HG02884 (cell line): ENCODE measurements around the gene CYTIP.

Source experiments
- ATAC-seq: cut with Tn5 transposase; IDR thresholded peaks from one replicate; pipeline ENCODE4 v1.9.1; 2021; ENCODE audit warnings: mild to moderate bottlenecking, moderate library complexity; ENCODE audit not compliant: unreplicated experiment

CYTIP gene

DNA sequence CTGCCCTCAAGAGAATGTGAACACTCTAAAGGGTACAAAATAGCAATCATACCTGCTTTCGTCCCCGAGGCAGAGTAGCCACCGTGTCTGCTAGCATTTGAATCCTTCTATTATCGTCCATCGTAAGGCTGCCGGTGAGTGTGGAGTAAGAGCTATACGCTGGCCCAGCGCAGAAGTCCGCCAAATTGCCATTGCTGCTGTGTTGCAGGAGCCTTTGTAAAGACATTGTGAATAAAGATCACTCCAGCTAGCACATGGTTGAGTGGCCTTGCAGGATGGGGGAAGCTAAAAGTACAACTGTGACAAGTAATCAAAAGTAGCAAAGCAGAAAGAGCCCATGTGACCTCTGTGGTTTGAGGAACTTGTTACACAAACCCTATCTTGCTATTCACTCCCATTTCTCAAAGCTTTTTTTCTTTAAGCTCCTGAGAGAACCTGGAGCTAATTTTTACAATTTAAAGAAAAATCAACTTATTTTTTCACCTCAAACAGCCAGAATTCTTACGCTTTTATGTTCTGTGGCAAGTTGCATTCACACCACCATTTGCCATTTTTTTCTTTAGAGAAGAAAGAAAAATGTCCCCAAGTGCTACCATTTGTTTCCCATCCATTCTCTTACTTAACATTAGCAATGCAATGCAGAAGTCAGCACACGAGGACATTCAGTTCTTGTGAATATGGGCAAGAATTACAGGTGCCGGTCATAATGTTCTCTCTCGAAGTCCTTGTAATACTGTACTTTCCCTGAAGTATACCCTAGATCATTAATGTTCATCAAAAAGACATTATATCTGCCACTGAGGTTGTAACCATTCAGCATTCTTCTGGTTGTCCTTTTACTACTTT is at the start of gene CYTIP:
Gene CYTIP, minus strand, starts transcription at position 295 of the 846 bp plus-strand sequence. Its CDS starts 69 bp downstream, at position 226.
- ATAC-seq: peak; percentile 31

DNA sequence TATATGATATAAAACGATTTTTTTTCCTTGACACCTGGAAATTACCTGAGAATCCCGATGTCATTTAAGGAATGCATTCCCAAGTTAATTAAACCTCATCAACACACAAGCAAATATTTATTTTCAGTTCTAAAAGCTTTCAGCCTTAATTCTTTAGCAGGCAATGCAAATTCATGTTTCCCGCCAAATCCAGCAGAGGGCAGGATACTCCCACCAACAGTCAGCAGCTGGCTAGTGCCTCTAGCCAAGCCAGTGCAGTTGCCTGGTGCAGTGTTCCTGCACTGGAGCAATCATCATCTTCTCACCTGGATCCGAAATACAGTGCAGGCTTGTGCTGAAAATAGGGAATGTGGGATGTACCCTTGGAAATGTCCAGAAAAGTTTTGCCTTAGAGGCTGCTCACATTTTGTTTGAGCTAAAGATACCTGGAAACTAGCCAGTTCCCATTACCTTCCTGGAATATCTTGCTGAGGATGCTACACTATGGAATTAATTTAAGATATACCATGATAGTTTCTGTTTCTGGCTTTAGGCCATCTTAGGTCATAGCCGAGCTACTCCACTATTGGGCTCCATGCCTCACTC is 48.4 kb upstream of the CYTIP start:
- ATAC-seq: peak; percentile 94

DNA sequence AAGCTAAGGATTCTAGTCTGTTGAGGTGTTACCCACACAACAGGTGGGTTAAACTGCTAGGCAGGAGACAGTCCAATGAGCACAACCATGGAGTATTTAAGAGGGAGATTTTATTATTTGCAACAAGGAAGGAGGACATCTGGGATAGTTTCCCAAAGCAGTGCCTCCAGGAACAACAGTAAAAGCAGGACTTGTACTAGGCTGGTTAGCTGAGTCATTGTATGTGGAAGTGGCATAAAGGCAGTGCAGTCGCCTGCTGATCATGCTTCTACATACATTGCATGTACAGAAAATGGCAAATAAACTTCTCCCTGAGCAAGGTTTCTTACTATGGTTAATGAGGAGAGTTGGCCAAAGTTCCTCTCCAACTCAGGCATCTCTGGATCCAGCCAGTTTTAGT is 46.1 kb upstream of the CYTIP start:
- no peak for ATAC-seq

DNA sequence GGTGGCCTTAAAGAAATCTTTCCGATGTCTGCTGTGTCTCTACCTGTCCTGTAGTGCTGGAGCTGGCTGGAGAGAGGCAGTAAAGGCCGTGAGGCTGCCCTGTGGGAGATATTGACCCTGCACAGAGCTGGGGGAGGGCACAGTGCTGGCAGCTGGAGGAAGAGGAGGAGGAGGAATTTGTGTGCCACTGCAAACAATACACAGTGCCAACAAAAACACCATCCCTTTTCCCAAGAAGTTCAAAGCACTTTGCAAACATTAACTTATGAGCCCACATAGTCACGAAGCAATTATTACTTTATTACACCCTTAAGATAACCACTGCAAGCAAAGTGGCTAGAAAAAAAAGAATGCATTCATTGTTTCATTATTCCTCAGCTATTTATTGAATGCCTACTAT is 45.0 kb upstream of the CYTIP start:
- no peak for ATAC-seq

DNA sequence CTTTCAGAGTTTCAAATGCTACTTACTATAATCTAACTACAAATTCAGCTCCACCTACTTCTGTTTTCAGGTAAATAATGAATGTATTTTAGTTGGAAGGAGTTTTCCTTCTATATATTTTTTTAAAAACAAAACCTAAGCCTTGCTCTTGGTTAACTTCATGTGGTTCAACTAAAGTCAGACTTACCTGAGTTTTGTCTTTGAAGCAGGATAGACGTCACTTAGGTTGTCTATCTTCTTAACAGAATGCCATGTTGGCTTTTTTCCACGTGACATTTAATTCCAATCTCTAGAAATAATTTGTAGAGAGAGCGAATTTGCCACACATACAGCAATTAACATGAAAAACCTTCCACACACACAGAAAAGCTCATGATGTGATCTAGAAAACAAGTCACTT is 43.9 kb upstream of the CYTIP start:
- ATAC-seq: no peak

DNA sequence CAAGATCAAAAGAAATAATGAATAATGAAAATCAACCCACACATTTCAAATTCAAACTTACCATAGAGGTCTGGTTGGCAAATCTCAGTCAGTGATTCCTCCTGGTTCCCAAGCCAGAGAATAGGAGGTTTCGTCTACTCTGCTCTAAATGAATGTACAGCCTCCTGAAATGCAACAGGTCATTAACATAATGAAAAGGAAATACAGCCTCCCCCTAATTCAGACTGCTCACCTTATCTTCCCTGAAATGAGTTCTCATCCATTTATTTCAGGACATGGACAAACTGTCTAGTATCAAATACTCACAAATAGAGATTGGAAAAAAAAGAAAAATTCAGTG is 43.4 kb upstream of the CYTIP start:
- no peak for ATAC-seq

DNA sequence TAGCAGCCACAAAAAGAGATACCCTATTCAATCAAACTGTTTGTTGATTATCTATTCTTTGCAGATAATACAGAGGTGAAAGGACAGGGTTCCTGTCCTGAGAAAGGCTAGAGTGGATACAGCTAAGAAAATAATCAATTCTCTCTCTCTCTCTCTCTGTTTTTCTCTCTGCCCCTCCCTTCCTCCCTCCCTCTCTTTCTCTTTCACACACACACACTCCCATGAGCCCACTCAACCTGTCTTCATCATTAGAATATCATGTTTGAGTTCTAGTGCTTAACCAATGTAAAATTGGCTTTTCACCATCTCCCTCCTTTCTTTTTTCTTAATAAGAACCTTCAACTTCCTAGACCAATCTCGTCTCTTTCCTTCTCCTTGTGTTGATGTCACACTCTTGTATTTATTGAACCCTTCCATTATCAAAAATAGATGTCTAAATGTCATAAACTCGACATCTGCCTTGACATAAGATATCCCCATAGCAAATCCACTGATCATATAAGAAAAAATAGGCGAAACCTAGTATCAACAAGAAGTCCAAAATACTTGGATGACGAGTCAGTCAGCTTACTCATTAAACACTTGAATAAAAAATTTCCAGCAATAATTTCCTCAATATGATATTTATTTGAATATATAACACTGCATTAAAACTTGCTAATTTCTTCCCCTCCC is 42.8 kb upstream of the CYTIP start:
- no peak for ATAC-seq

DNA sequence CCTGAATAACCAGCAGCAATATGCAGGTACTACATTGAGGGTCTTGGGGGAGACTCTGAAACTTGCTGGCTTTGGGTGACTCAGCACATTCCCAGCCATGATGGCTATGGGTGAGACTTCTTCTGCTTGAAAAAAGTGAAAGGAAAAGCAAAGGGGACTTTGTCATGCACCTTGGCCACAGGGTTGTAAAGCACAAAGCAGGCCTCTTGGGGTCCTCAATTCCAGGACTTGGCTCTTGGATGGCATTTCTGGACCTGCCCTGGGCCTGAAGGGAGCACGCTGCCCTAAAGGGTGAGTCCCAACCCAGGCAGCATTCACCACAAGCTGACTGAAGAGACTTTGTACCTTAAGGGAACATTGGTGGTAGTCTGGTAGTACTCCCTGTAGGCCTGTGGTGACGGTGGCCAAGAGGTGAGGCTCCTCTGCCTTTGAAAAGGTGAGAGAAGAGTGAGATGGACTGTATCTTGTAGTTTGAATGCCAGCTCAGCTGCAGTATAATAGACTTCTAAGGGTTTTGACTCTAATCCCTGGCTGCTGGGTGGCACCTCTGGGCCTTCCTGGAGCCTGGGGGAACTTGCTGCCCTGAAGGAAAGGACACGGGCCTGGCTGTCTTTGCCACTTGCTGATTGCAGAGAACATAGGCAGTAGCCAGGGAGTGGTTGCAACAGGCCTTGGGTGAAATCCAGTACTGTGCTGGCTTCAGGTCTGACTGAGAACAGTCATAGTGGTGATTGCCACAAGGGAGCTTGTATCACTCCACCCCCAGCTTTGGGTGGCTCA is 36.5 kb upstream of the CYTIP start:
- ATAC-seq: peak; percentile 95

DNA sequence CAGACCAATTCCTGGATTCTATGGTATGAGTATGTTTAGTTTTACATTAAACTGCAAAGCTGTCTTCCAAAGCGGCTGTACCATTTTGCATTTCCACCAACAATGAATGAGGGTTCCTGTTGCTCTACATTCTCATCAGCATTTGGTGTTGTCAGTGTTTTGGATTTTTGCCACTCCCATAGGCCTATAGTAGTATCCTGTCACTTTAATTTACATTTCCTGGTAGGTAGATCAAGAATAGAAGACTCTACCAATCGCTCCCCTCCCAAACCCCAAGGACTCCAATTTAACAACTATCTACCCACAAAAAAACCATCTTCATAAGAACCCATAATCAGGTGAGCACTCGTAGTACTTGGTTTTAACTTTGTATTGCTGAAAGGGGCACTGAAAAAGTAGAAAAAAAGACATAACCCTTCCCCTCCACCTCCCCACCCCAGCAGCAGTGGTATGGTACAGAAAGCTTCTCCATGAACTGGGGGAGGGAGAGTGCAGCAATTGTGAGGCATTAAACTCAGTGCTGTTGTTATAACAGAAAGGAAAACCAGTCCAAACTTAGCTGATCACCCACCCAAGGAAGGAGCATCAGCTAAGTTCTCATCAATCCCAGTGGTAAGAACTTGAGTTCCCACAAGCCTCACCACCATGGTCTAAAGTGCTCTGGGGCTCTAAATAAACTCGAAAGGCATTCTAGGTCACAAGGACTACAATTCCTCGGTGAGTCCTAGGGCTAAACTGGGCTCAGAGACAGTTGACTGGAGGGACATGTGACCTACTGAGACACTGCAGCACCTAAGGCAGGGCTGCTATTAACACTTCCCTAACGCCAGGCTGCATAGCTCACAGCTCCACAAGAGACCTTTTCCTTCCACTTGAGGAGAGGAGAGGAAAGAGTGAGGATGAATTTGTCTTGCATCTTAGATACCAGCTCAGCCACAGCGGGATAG is 35.5 kb upstream of the CYTIP start:
- ATAC-seq: no peak

DNA sequence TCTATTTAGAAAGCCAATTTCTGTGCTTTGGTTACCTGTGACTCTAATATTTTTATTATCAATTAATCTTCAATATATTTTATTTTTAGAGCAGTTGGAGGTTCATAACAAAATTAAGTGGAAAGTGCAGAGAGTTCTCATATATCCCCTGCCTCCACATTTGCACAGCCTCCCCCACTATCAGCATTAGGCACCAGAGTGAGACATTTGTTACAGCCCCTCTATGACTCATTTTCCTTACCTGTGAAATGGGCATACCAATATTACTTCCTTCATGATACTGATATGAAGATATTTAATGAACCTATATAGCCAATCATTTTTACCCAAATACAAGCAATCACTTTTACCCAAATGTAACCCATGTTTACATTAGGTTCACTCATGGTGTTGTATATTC is 34.0 kb upstream of the CYTIP start:
- no peak for ATAC-seq

DNA sequence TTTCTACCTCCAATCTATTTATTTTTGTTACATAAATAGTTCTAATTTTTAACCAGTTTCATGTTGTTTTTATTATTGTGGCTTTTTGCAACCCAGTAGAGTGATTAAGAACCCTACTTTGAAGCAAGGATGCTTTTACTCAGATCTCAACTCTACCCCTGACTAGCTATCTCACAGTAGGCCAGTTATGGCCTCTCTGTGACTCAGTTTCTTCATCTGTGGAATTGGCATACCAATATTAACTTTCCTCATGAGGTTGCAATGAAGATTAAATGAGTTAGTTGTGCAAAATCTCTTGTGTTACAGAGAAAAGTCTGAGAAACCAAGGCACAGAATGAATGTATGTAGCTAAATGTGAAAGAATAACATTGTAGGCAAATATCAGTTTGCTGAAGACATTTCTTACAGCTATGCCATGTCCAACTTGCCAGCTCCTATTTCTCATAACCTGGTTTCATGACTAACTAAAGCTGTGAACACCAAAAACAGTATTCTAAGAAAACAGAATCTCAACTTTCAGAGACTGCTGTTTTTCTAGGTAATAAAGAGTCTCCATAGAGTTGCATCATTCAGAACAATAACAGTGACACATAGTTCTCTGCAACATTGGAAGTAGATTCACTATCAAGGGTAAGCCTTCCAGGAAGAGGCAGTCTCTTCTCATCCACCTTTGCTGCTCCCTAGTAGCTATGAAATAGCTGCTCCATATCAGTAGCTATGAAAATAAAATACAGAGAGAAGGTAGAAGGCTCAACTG is 33.2 kb upstream of the CYTIP start:
- no peak for ATAC-seq

DNA sequence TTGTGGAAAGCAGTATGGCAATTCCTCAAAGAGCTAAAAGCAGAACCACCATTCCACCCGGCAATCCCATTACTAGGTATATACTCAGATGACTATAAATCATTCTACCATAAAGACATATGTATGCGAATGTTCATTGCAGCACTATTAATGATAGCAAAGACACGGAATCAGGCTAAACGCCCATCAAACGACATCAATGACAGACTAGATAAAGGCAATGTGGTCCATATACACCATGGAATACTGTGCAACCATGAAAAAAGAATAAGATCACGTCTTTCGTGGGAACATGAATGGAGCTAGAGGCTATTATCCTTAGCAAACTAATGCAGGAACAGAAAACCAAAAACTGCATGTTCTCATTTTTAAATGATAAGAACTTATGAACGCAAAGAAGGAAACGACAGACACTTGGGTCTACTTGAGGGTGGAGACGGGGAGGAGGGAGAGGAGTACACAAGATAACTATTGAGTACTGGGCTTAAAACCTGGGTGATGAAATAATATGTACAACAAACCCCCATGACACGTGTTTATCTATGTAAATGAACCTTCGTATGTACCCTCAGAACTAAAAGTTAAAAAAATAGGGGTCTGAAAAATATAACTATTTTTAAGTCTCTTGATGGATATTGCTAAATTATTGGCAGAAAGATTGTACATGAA is 32.0 kb upstream of the CYTIP start:
- ATAC-seq: no peak

DNA sequence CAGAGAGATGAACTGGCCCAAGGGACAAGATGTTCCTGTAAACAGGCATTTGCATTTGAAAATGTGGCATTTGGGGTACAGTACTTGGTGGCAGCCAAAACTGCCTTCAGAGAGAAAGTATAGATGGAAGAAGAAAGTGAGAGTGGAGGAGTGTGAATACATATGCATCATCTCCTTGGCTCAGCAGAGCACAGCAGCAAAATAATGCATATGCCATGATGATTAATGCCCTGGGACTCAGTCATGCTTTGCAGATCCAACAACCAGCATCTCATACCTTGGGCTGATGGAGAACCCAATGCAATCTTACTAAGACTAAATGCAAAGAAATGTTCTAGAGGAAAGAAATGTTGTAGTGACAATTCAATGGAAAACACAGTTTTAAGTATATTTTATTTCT is 29.7 kb upstream of the CYTIP start:
- ATAC-seq: no peak

DNA sequence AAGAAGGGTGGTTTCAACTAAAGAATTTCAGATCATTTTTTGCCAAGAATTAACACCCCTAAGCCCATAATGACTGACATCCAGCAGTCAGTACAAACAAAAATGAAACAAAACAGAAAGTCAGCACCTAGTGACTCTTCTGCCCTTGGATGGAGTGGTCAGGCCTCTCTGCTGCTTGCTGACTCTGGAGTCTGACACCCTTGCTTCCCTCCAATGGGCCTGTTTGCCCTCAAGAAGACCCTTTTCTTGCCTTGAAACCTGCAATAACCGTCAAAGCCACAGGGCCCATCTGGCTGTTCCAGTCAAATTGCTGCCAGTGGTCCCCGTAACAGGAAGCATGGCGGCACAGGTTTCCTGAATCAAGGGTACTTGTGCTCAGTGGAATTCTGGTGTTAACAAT is 27.2 kb upstream of the CYTIP start:
- no peak for ATAC-seq

DNA sequence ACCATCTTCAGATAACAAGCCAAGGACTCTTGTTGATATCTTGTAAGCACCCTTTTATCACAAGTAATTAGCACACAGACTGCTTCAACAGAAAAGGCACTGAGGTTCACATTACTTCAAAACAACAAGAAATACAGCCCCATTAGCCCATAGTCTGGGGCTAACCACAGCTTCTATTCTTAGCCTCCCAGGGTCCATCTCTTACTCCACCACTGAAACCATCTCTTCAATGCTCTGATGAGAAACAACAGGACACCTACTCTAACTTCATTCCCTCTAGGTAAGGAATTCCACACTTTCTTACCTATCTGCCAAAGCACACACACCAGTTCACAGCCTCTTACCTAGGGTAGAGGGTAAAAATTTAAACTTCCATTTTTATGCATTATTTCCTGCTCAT is 26.4 kb upstream of the CYTIP start:
- peak; percentile 41 for ATAC-seq

DNA sequence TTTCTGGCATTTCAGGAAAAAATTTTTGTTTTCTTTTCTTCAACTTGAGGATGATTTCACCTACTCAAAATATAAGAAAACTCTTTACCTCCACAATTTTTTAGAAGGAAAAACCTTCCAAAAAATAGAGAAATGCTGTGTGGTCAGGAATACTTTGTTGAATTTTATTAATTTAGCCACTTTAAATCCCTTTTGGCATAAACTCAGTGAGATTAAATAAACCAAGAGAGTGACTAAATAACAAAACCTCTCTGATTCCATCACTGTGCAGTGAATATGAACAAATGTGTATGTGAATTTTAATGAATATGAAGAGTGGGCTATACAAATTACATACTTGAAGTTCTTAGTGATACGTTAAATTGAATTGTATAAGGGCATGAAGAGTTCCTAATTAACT is 25.8 kb upstream of the CYTIP start:
- no peak for ATAC-seq

DNA sequence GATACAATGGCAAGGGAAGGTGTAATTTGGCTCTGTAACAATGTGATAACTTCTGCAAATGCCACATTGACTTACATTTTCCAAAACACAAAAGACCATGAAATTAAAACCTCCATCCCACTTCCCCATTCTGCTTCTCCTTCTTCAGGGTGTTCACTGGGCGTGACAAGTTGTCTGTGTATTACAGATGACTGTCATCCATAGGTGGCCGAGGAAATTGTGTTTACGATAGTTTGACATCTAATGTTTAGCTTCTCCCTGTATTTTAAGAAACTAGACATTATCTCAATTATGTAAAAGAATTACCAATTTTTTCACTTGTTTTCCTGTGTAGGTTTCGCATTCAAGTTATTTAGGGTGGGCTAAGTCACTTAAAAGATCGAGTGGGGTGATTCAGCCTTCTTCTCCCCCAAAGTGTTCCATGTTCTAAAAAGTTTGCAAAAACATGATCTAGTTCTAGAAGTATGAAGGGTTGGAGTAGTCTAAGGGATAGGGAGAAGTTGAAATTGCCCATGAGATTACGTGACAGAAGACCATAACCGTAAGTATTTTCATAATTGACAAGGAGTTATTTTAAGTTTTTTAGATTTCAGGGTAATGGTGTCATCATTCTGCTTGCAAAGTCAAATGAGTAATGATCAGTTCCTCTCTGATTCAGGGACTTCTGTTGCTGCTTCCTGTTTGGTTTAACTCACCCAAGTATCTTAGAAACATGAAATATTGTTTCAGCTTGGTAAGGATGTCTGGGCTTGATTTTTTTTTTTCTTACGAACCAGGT is 25.2 kb upstream of the CYTIP start:
- peak; percentile 79 for ATAC-seq

DNA sequence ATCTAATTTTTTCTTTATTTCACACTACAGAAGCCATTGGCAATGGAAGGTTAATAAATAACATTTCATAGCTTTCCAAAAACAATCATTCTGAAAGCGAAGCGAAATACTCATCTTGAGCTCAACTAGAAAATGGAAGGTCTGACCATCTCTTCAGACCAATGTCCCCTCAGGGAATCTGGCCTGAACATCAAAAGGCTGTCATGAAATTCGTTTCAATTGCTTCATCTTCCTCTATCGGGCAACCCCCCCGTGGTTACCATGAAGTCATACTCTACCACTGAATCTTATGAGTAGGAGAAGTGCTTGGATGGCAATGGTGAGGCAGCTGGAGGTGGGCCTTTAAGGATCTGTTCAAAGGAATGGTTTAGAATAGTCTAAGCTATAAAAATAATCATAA is 22.9 kb upstream of the CYTIP start:
- no peak for ATAC-seq
